ENCODE results near the gene CDH4. TPM values are rescaled to one million over a fixed set of nuclear protein-coding genes. Genes with fewer than 3 reads are reported as not detected.

CDH4 gene
- total and polyA plus RNA-seq, 2 of the 4 experiments (the other 2 are of a cell fraction) = 1.6 to 3.5 TPM

- BruUV-seq (replicated peaks) = no TSS peak
- H3K79me1 ChIP-seq (ENCODE audit: low read depth in 1 of 2, low read length in 2 of 2) = no peaks in the 10 kb centered on the region; a peak in 1 of 4 replicates
- no peak overlapping the region for H4K5ac ChIP-seq (ENCODE audit: low read depth, low read length)
- H2AK5ac ChIP-seq (ENCODE audit: low read depth, low read length) = no peak overlapping the region
- ChIA-PET POLR2A (ENCODE audit: unreplicated experiment) (no interaction called here), CTCF (no interaction called here)
- H3K4ac ChIP-seq (ENCODE audit: low read depth, low read length) = no peak overlapping the region
- intact Hi-C loops (cut with micrococcal nuclease) = no loop called here
- in situ Hi-C loops (cut with MboI; ENCODE audit: low sequenced_read_pairs) = no loop called here
- H2AK9ac ChIP-seq (replicated peaks; ENCODE audit: low read depth, low read length, poor library complexity) = no peak overlapping the region
- no peak overlapping the region for H2AFZ ChIP-seq (replicated peaks; ENCODE audit: low read length, poor library complexity)
- H2BK5ac ChIP-seq (ENCODE audit: low read depth, low read length, poor library complexity, severe bottlenecking) = no peak overlapping the region
- no peak for DNase-seq
- H2BK15ac ChIP-seq (ENCODE audit: low read depth, low read length) = no peak overlapping the region
- no peak overlapping the region for H4K8ac ChIP-seq (ENCODE audit: low read depth in 2 of 2, low read length in 2 of 2)
- no peak overlapping the region for H2BK120ac ChIP-seq (ENCODE audit: low read depth, low read length)
- no peak overlapping the region for H3K27ac ChIP-seq (ENCODE audit: insufficient read depth, low read length)
- H3K36me3 ChIP-seq (ENCODE audit: control insufficient read depth, insufficient read depth, low read length) = no peaks in the 10 kb centered on the region
- H3K9me3 ChIP-seq (ENCODE audit: control insufficient read depth, insufficient read depth, low read length) = 0 out of 2 replicates have a peak, but pooled peaks cover 3% of the 10 kb centered on the region
- H3K4me3 ChIP-seq (ENCODE audit: insufficient read depth, low read depth, low read length) = no peak overlapping the region
- H3K27me3 ChIP-seq (ENCODE audit: control insufficient read depth, insufficient read depth, low read length) = no peaks in the 10 kb centered on the region
- H3K56ac ChIP-seq (ENCODE audit: extremely low read depth, insufficient read depth, low read length) = no peak overlapping the region
- H3K9ac ChIP-seq (ENCODE audit: low read depth, low read length) = no peak overlapping the region
- H3K14ac ChIP-seq (replicated peaks; ENCODE audit: low read depth, low read length) = no peak overlapping the region
- no peaks in the 10 kb centered on the region for H3K9me1 ChIP-seq (ENCODE audit: insufficient read depth, low read length)
- H3K23ac ChIP-seq (ENCODE audit: low read depth, low read length) = no peak overlapping the region
- H4K91ac ChIP-seq (ENCODE audit: insufficient read depth, low read depth, low read length) = no peak overlapping the region
- no peak overlapping the region for H3K4me2 ChIP-seq (ENCODE audit: low read depth, low read length)
- 100% methylated on average over 1 of the region's 7 CpGs; no CpG with 5 or more reads in 1 of the 2 experiments for WGBS, 2 experiments (ENCODE audit: extremely low coverage in 2 of 2, insufficient read length in 1 of 2)
- H2BK20ac ChIP-seq (ENCODE audit: low read depth, low read length) = no peak overlapping the region
- dilution Hi-C loops (cut with HindIII; ENCODE audit: low sequenced_read_pairs, unreplicated experiment) = no loop called here
- H4K20me1 ChIP-seq (ENCODE audit: insufficient read depth, low read length) = no peaks in the 10 kb centered on the region
- no peak overlapping the region for H3K18ac ChIP-seq (ENCODE audit: low read depth, low read length)
- TF ChIP-seq RFX5 (IDR thresholded peaks at IDR 0.05; ENCODE audit: low read depth, low read length) (no peak), SMC3 (IDR thresholded peaks at IDR 0.05; ENCODE audit: low read depth, low read length) (no peak)
- no peaks in the 10 kb centered on the region for H3K4me1 ChIP-seq (ENCODE audit: control insufficient read depth, insufficient read depth, low read length)
- ATAC-seq (ENCODE audit: low read depth) = no peak
Observed at GRCh38 chr20:61487997-61488371, 235.9 kb downstream of the CDH4 start.

Measured in IMR-90 (cell line).